ENCODE measurements around the gene CCDC59.

The CCDC59 gene

GRCh38 chr12:82358200-82359114 lies at the start of gene CCDC59, which contains the start of gene METTL25:
Gene CCDC59, minus strand, starts transcription at chr12:82358387. Its CDS starts 11 bp downstream, at chr12:82358376.
Gene METTL25, plus strand, starts transcription at chr12:82358529. Its CDS starts 37 bp downstream, at chr12:82358566.
- DNase-seq (ENCODE audit: extremely low read depth, low read depth) = peak; percentile 96
- TF ChIP-seq CTCF (IDR thresholded peaks at IDR 0.05; ENCODE audit: low read depth, low read length) = peak; percentile 71

- DNase-seq (ENCODE audit: extremely low read depth, low read depth) = no peak
- no peak for TF ChIP-seq CTCF (IDR thresholded peaks at IDR 0.05; ENCODE audit: low read depth, low read length)
Measured at GRCh38 chr12:82407481-82407880, 49.3 kb upstream of the CCDC59 start.

GRCh38 chr12:82406651-82407050 lies 48.5 kb upstream of the CCDC59 start:
- no peak for DNase-seq (ENCODE audit: extremely low read depth, low read depth)
- no peak for TF ChIP-seq CTCF (IDR thresholded peaks at IDR 0.05; ENCODE audit: low read depth, low read length)

- TF ChIP-seq CTCF (IDR thresholded peaks at IDR 0.05; ENCODE audit: low read depth, low read length) = no peak
Measured at GRCh38 chr12:82400819-82401218, 42.6 kb upstream of the CCDC59 start.

GRCh38 chr12:82398879-82399278 lies 40.7 kb upstream of the CCDC59 start:
- TF ChIP-seq CTCF (IDR thresholded peaks at IDR 0.05; ENCODE audit: low read depth, low read length) = no peak
- no peak for DNase-seq (ENCODE audit: extremely low read depth, low read depth)

More at GRCh38 chr12:82400819-82401218, 42.6 kb upstream of the CCDC59 start:
- no peak for DNase-seq (ENCODE audit: extremely low read depth, low read depth)

GRCh38 chr12:82383930-82384552 lies 25.9 kb upstream of the CCDC59 start:
- peak; percentile 51 for TF ChIP-seq CTCF (IDR thresholded peaks at IDR 0.05; ENCODE audit: low read depth, low read length)
- DNase-seq (ENCODE audit: extremely low read depth, low read depth) = no peak

GRCh38 chr12:82378997-82379396 lies 20.8 kb upstream of the CCDC59 start:
- no peak for TF ChIP-seq CTCF (IDR thresholded peaks at IDR 0.05; ENCODE audit: low read depth, low read length)
- DNase-seq (ENCODE audit: extremely low read depth, low read depth) = no peak

All from AG09319 (cell line).